ENCODE data around the gene DTNA. TPM values are rescaled to one million over a fixed set of nuclear protein-coding genes. Genes with fewer than 3 reads are reported as not detected.

DTNA gene
- total RNA-seq, 1 donor from 2014 or later, result 1.6 TPM

DNA sequence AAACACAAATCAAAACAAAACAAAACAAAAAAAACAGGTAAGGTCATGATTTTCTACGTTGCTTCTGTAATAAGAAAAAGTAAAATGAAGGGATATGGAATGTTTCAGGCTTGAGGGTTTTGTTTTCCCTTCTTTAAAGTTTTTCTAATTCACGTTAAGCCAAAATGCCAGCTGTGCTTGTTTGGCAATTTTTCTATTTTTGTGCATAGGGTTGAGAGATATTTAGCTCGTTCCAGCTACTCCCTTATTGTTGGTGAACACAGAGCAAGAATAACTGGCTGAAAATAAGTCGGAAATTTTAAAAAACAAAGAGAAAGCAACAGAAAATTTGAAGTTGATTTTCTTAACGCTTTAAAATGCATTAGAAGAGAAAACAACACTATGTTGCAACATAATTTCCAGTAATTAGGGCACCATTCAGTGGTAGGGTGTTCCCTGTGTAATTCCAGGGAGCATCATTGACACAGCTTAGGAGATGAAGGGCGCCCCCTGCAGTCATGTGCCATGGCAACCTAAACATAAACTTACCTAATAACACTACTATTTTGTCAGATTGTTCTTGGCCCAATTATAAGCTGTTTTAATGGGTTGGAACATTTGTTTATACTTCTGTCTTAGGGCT, 99.5 kb downstream of the DTNA start:
- Histone ChIP-seq H3K36me3 (ENCODE audit: control insufficient read depth, insufficient read depth, low read length) (no peaks in the 10 kb centered on the region), H3K4me3 (ENCODE audit: low read depth, low read length) (no peak overlapping the region), H3K27me3 (ENCODE audit: control insufficient read depth, insufficient read depth, low read length) (no peaks in the 10 kb centered on the region)
- peak; percentile 45 for DNase-seq (ENCODE audit: low read depth)
- TF ChIP-seq, protein P1, sequence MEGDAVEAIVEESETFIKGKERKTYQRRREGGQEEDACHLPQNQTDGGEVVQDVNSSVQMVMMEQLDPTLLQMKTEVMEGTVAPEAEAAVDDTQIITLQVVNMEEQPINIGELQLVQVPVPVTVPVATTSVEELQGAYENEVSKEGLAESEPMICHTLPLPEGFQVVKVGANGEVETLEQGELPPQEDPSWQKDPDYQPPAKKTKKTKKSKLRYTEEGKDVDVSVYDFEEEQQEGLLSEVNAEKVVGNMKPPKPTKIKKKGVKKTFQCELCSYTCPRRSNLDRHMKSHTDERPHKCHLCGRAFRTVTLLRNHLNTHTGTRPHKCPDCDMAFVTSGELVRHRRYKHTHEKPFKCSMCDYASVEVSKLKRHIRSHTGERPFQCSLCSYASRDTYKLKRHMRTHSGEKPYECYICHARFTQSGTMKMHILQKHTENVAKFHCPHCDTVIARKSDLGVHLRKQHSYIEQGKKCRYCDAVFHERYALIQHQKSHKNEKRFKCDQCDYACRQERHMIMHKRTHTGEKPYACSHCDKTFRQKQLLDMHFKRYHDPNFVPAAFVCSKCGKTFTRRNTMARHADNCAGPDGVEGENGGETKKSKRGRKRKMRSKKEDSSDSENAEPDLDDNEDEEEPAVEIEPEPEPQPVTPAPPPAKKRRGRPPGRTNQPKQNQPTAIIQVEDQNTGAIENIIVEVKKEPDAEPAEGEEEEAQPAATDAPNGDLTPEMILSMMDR (IDR thresholded peaks at IDR 0.05; ENCODE audit: insufficient read depth, low read length, severe bottlenecking), result peak; percentile 67
- no peak for FAIRE-seq

DNA sequence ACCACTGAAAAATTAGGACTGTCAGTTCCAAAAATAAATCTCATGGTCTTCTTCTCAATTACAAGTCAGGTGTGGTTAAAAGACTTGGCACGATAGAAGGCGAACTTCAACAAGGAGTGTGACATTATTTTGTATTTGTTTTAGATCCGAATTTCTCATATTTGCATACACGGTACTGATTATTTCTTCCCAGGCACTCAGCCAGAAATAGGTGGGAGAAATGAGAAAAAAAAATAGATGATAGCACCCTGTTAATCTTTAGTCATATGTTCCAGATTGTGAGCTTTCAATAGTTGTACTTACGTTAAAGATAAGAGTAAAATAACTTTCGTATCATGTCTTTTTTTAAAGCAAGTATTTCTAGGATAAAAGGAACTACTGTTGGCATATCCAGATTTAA, 106.1 kb downstream of the DTNA start:
- Histone ChIP-seq H3K27me3 (ENCODE audit: control insufficient read depth, insufficient read depth, low read length) (no peaks in the 10 kb centered on the region), H3K36me3 (ENCODE audit: control insufficient read depth, insufficient read depth, low read length) (no peaks in the 10 kb centered on the region), H3K4me3 (ENCODE audit: low read depth, low read length) (no peak overlapping the region)
- DNase-seq (ENCODE audit: low read depth) (no peak), FAIRE-seq (no peak)
- TF ChIP-seq, protein P1 (IDR thresholded peaks at IDR 0.05; ENCODE audit: insufficient read depth, low read length, severe bottlenecking), result no peak

DNA sequence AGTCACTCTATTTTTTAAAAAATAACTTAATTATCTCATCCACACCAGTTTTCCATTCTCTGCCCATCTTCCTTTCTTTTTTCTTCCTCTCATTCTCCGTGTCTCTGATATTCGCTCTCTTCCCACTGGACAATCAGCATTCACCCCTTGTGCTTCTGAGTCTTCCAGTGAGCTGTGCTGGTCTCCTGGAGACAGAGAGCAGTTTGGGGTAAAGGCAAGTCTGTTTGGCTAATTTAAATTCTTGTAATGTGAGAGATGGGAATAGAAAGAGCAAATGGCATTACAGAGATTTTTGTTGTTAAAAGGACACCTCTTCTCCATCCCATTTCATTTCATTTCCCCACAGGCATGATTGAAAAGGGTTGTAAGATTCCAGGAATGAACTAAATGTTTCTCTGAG, 107.5 kb downstream of the DTNA start:
- DNase-seq (ENCODE audit: low read depth) (no peak), FAIRE-seq (no peak)
- Histone ChIP-seq H3K27me3 (ENCODE audit: control insufficient read depth, insufficient read depth, low read length) (no peaks in the 10 kb centered on the region), H3K4me3 (ENCODE audit: low read depth, low read length) (no peak overlapping the region), H3K36me3 (ENCODE audit: control insufficient read depth, insufficient read depth, low read length) (no peaks in the 10 kb centered on the region)
- TF ChIP-seq, protein P1 (IDR thresholded peaks at IDR 0.05; ENCODE audit: insufficient read depth, low read length, severe bottlenecking), result no peak

DNA sequence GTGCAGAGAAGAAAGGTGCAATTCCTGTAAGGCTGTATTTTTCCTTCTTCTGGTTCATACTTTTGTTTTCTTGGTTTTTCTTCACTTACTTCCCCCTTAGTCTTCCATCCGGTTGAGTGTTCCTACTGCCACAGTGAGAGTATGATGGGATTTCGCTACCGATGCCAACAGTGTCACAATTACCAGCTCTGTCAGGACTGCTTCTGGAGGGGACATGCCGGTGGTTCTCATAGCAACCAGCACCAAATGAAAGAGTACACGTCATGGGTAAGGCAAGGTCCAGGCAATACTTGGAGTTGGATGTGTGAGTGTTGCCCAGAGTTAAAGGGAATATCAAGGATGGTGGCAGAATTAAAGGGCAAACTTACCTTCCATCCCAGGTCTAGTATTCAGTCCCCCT, 108.0 kb downstream of the DTNA start:
- no peaks in the 10 kb centered on the region for H3K27me3 ChIP-seq (ENCODE audit: control insufficient read depth, insufficient read depth, low read length)
- FAIRE-seq (no peak), DNase-seq (ENCODE audit: low read depth) (no peak)
- no peak overlapping the region for H3K4me3 ChIP-seq (ENCODE audit: low read depth, low read length)
- TF ChIP-seq, protein P1 (IDR thresholded peaks at IDR 0.05; ENCODE audit: insufficient read depth, low read length, severe bottlenecking), result no peak
- H3K36me3 ChIP-seq (ENCODE audit: control insufficient read depth, insufficient read depth, low read length), result no peaks in the 10 kb centered on the region

DNA sequence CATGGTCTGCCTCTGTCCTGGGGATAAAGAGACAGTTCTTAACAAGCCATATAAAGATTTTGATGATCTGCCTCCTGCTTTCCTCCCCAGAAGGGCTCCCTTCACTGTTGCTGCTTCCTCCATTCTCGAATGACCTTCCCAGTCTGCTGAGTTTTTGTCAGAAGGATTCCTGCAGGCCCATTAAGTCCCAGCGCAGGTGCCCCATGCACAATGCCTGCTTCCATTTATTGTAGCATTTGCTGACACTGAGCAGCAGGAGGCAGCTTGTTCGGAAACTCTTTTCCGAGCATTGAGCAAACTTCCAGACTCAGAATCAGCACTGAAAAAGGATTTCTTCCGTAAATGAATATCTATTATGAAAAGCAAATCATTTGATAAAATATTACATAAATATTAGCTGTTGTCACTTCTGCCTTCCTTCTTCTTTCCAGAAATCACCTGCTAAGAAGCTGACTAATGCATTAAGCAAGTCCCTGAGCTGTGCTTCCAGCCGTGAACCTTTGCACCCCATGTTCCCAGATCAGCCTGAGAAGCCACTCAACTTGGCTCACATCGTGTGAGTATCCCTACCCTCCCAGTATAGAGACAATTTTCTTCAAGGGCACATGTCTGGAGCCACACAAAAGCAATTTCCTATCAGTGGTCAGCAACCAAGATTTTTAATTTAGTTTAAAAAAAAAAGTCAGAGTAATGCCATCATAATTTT, 110.4 kb downstream of the DTNA start:
- Histone ChIP-seq H3K4me3 (ENCODE audit: low read depth, low read length) (no peak overlapping the region), H3K27me3 (ENCODE audit: control insufficient read depth, insufficient read depth, low read length) (no peaks in the 10 kb centered on the region), H3K36me3 (ENCODE audit: control insufficient read depth, insufficient read depth, low read length) (no peaks in the 10 kb centered on the region)
- FAIRE-seq (no peak), DNase-seq (ENCODE audit: low read depth) (no peak)
- TF ChIP-seq, protein P1 (IDR thresholded peaks at IDR 0.05; ENCODE audit: insufficient read depth, low read length, severe bottlenecking), result no peak
